ENCODE results near the gene NEAT1.

DNA sequence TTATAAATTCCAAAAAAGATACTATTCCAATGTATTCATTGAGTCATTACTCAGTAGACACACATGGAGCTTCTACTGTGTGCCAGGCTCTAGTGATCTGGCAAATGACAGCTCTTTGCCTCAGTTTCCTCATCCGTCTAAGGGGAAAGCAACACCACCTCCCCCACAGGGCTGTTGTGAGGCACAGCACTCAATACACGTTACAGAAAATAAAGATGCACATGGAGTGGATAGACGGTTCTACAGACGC is 69.7 kb downstream of the NEAT1 start:
- TF ChIP-seq POLR2A (IDR thresholded peaks at IDR 0.05): no peak
- TF ChIP-seq, protein P1, sequence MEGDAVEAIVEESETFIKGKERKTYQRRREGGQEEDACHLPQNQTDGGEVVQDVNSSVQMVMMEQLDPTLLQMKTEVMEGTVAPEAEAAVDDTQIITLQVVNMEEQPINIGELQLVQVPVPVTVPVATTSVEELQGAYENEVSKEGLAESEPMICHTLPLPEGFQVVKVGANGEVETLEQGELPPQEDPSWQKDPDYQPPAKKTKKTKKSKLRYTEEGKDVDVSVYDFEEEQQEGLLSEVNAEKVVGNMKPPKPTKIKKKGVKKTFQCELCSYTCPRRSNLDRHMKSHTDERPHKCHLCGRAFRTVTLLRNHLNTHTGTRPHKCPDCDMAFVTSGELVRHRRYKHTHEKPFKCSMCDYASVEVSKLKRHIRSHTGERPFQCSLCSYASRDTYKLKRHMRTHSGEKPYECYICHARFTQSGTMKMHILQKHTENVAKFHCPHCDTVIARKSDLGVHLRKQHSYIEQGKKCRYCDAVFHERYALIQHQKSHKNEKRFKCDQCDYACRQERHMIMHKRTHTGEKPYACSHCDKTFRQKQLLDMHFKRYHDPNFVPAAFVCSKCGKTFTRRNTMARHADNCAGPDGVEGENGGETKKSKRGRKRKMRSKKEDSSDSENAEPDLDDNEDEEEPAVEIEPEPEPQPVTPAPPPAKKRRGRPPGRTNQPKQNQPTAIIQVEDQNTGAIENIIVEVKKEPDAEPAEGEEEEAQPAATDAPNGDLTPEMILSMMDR (IDR thresholded peaks at IDR 0.05): no peak

Measured in body of pancreas (tissue), 4 donors.